MM.1S (cell line): ENCODE data around the gene HCAR3.
"Not testable (repeated sequence)": the region's sequence is repeated elsewhere in the genome, so short reads cannot be mapped to it uniquely, and the experiment has no call there.

Experiments used
- DNase-seq: peaks from one replicate; pipeline ENCODE4 v3.0.0-alpha.2; 2015
- H2AFZ ChIP-seq: fragments of 300-600 bp; sonication (generic); 2 replicates; pipeline ENCODE4 v1.6.0; 2016; ENCODE audit warnings: antibody characterized with exemption, low read length
- H3F3A ChIP-seq: fragments of 300-600 bp; sonication (generic); 2 replicates; pipeline ENCODE4 v1.6.1; 2016; ENCODE audit warnings: mild to moderate bottlenecking, antibody characterized with exemption, low read length, moderate library complexity, mixed read lengths; ENCODE audit not compliant: insufficient read depth
- H3K27ac ChIP-seq: fragments of 300-600 bp; sonication (generic); 2 replicates; pipeline ENCODE4 v1.5.1; 2016; ENCODE audit warnings: mild to moderate bottlenecking, low read length
- H3K27me3 ChIP-seq: fragments of 300-600 bp; sonication (generic); replicated peaks from 2 replicates; pipeline ENCODE4 v1.6.0; 2016; ENCODE audit warnings: low read length; ENCODE audit not compliant: insufficient read depth
- H3K36me3 ChIP-seq: fragments of 300-600 bp; sonication (generic); replicated peaks from 2 replicates; pipeline ENCODE4 v1.6.1; 2016; ENCODE audit warnings: mild to moderate bottlenecking, low read length, mixed read lengths; ENCODE audit not compliant: insufficient read depth
- H3K4me1 ChIP-seq: fragments of 300-600 bp; sonication (generic); 2 replicates; pipeline ENCODE4 v1.6.1; 2016; ENCODE audit warnings: low read length, mixed read lengths
- H3K4me2 ChIP-seq: fragments of 300-600 bp; sonication (generic); 2 replicates; pipeline ENCODE4 v1.6.0; 2016; ENCODE audit warnings: low read depth, low read length
- H3K4me3 ChIP-seq: fragments of 300-600 bp; sonication (generic); 2 replicates; pipeline ENCODE4 v1.5.1; 2016; ENCODE audit warnings: low read length, mixed read lengths
- H3K79me2 ChIP-seq: fragments of 300-600 bp; sonication (generic); 2 replicates; pipeline ENCODE4 v1.6.1; 2016; ENCODE audit warnings: mixed run types, low read length, mixed read lengths
- H3K9ac ChIP-seq: fragments of 300-600 bp; sonication (generic); 2 replicates; pipeline ENCODE4 v1.6.1; 2016; ENCODE audit warnings: low read length, mixed read lengths
- H3K9me2 ChIP-seq: fragments of 300-600 bp; sonication (generic); replicated peaks from 2 replicates; pipeline ENCODE4 v1.6.1; 2016; ENCODE audit warnings: mild to moderate bottlenecking, low read length, mixed read lengths; ENCODE audit not compliant: insufficient read depth
- H3K9me3 ChIP-seq: fragments of 300-600 bp; sonication (generic); replicated peaks from 2 replicates; pipeline ENCODE4 v1.6.1; 2016; ENCODE audit warnings: mild to moderate bottlenecking, low read length, mixed read lengths; ENCODE audit not compliant: insufficient read depth
- H4K20me1 ChIP-seq: fragments of 300-600 bp; sonication (generic); 2 replicates; pipeline ENCODE4 v1.6.1; 2016; ENCODE audit warnings: mild to moderate bottlenecking, low read length, moderate library complexity, mixed read lengths; ENCODE audit not compliant: insufficient read depth

HCAR3 gene

GRCh38 chr12:122713491-122714188 is 3.0 kb downstream of the HCAR3 start:
- not testable (repeated sequence) for H3K27ac ChIP-seq, H3K4me2 ChIP-seq

DNA sequence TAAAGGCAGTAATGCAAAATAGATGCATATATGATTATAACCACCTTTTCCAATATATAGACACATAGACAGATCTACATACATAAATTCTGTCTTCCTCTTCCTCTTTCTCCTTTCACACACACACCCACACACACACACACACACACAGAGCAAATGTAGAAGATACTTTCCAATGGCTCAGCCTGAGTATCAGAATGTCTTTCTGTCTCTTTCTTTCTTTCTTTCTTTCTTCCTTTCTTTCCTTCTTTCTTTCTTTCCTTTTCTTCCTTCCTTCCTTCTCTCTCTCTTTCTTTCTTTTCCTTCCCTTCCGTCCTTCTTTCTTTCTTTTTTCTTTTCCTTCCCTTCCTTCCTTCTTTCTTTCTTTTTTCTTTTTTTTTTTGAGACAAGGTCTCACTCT is 5.3 kb downstream of the HCAR3 start:
- not testable (repeated sequence) for H3K27ac ChIP-seq

More at GRCh38 chr12:122713491-122714188, 3.0 kb downstream of the HCAR3 start:
- not testable (repeated sequence) for H3F3A ChIP-seq, H3K79me2 ChIP-seq, H3K4me3 ChIP-seq, H3K9me3 ChIP-seq, DNase-seq, H3K9me2 ChIP-seq, H2AFZ ChIP-seq, H3K36me3 ChIP-seq, H4K20me1 ChIP-seq, H3K27me3 ChIP-seq, H3K9ac ChIP-seq, H3K4me1 ChIP-seq

GRCh38 chr12:122710341-122710740 is 6.3 kb downstream of the HCAR3 start:
- not testable (repeated sequence) for H3K9me3 ChIP-seq, H3K27ac ChIP-seq, H3K79me2 ChIP-seq, H4K20me1 ChIP-seq, H3K4me1 ChIP-seq, H3K36me3 ChIP-seq, H3F3A ChIP-seq, H3K27me3 ChIP-seq, H3K9ac ChIP-seq, H3K9me2 ChIP-seq, H2AFZ ChIP-seq, H3K4me3 ChIP-seq, DNase-seq, H3K4me2 ChIP-seq

More for the DNA sequence above, 5.3 kb downstream of the HCAR3 start:
- not testable (repeated sequence) for H3K79me2 ChIP-seq, H2AFZ ChIP-seq, H3K9me3 ChIP-seq, H3K9ac ChIP-seq, H3F3A ChIP-seq, H3K4me2 ChIP-seq, H3K9me2 ChIP-seq, H3K4me1 ChIP-seq, H4K20me1 ChIP-seq, H3K36me3 ChIP-seq, H3K4me3 ChIP-seq, DNase-seq, H3K27me3 ChIP-seq

DNA sequence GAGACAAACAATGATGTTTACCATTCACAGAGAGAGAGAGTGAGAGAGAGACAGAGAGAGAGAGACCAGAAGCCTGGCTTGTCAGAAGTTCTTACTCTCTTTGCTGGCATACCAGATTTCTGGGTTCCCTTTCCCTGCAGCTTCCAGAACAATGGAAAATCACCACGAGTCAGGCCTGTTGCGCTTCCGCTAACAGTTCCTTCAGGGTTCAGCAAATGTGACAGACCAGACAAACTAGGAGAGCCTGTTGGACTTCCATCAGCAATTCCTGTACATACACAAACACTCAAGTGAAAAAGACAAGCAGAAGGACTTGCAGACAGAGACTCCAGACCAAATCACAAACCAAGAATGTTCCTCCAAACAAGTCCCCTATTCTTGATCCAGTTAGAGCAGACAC is 7.3 kb downstream of the HCAR3 start:
- H3K4me1 ChIP-seq: not testable (repeated sequence)

GRCh38 chr12:122703841-122704240 is 12.8 kb downstream of the HCAR3 start:
- not testable (repeated sequence) for H3K4me1 ChIP-seq, H3K27ac ChIP-seq

More for the DNA sequence above, 7.3 kb downstream of the HCAR3 start:
- not testable (repeated sequence) for H3K4me3 ChIP-seq, H2AFZ ChIP-seq, H3K79me2 ChIP-seq, H3F3A ChIP-seq, H3K4me2 ChIP-seq, H3K9me2 ChIP-seq, H3K27ac ChIP-seq, H3K36me3 ChIP-seq, DNase-seq, H3K9me3 ChIP-seq, H3K9ac ChIP-seq, H4K20me1 ChIP-seq, H3K27me3 ChIP-seq

DNA sequence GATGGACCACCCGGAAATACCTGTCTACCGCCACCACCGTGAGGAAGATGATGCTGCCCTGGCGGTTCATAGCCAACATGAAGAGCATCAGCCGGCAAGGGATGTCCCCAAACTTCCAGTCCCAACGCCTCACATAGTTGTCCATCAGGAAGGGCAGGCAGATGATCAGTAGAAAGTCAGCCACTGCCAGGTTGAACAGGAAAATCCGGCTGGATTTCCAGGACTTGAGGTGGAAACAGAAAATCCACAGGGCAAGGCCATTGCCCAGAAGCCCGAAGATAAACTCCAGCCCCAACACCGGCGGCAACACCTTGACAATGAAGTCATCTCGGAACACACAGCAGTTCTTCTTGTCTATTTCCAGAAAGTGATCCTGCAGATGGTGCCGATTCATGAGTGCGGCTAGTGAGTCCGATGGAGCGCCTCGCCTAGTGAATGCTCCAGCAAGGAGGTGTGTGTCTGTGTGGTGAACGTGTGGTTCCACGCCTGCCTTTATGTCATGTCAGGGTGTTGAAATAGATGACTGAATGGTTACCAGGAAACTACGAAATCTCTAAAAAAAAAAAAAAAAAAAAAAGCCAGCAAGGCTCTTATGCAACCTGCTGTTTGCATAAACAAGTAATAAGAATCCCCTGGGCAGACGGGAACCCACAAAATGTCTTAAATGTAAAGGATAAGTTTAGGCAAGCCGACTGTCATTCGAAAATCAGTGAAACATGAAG is 13.6 kb downstream of the HCAR3 start, which contains the start of gene HCAR2:
Gene HCAR2, minus strand, starts transcription at position 468 of the 722 bp plus-strand sequence. Its CDS starts 74 bp downstream, at position 394.
- not testable (repeated sequence) for H3K4me1 ChIP-seq, H3K9ac ChIP-seq, H3K27me3 ChIP-seq, H3F3A ChIP-seq, H3K4me3 ChIP-seq, H3K9me2 ChIP-seq, H4K20me1 ChIP-seq, H3K9me3 ChIP-seq, H3K79me2 ChIP-seq, H3K27ac ChIP-seq, H3K36me3 ChIP-seq, DNase-seq, H3K4me2 ChIP-seq, H2AFZ ChIP-seq

More at GRCh38 chr12:122703841-122704240, 12.8 kb downstream of the HCAR3 start:
- H2AFZ ChIP-seq, H3K4me3 ChIP-seq, H4K20me1 ChIP-seq, H3K9me3 ChIP-seq, H3K79me2 ChIP-seq, H3K4me2 ChIP-seq, H3F3A ChIP-seq, H3K27me3 ChIP-seq, H3K9ac ChIP-seq, H3K36me3 ChIP-seq, DNase-seq, H3K9me2 ChIP-seq: not testable (repeated sequence)

DNA sequence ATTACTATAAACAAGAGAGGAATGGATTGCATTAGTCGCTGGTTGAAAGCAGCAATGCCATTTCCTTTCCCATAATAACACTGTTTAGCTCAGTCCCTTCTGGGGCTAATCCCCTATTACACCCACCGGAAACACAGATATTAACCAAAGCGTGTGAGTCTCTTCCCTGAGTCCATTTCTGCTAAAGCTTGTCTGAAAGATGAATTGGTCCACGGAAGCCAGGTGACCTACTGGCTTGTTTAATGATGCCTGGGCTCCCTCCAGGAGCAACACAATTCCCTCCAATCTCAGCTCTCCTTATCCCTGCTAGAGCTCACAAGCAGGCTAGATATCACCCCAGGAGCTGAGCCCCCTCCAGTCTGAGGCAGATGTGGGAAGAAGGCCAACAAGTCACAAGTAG is 15.1 kb downstream of the HCAR3 start:
- not testable (repeated sequence) for H3K4me2 ChIP-seq

More for the DNA sequence above, 15.1 kb downstream of the HCAR3 start:
- H3K36me3 ChIP-seq, DNase-seq, H3F3A ChIP-seq, H3K79me2 ChIP-seq, H3K27me3 ChIP-seq, H4K20me1 ChIP-seq, H3K9me3 ChIP-seq, H3K27ac ChIP-seq, H3K4me1 ChIP-seq, H3K9me2 ChIP-seq, H3K9ac ChIP-seq, H2AFZ ChIP-seq, H3K4me3 ChIP-seq: not testable (repeated sequence)
